Measurements from ENCODE around the gene NEDD8.

GRCh38 chr14:24236689-24237462 is 4.7 kb upstream of the NEDD8 start:
- TF ChIP-seq CTCF (IDR thresholded peaks at IDR 0.05) (no peak), POLR2A (IDR thresholded peaks at IDR 0.05) (no peak), EP300 (IDR thresholded peaks at IDR 0.05; ENCODE audit: low read depth) (no peak), POLR2AphosphoS5 (IDR thresholded peaks at IDR 0.05) (no peak)

All from transverse colon (tissue), 4 donors.